GM18870 (cell line): Measurements from ENCODE around the gene MVB12A.

Source experiments
- ATAC-seq: cut with Tn5 transposase; IDR thresholded peaks from one replicate; pipeline ENCODE4 v1.9.1; 2021; ENCODE audit warnings: moderate library complexity; ENCODE audit not compliant: unreplicated experiment

MVB12A gene

GRCh38 chr19:17470068-17470841 lies 50.4 kb downstream of the MVB12A start, which contains the start of gene SLC27A1:
SLC27A1 (plus strand) TSS chr19:17470524; CDS start chr19:17470541, 17 bp downstream.
- ATAC-seq, result peak; percentile 77

DNA sequence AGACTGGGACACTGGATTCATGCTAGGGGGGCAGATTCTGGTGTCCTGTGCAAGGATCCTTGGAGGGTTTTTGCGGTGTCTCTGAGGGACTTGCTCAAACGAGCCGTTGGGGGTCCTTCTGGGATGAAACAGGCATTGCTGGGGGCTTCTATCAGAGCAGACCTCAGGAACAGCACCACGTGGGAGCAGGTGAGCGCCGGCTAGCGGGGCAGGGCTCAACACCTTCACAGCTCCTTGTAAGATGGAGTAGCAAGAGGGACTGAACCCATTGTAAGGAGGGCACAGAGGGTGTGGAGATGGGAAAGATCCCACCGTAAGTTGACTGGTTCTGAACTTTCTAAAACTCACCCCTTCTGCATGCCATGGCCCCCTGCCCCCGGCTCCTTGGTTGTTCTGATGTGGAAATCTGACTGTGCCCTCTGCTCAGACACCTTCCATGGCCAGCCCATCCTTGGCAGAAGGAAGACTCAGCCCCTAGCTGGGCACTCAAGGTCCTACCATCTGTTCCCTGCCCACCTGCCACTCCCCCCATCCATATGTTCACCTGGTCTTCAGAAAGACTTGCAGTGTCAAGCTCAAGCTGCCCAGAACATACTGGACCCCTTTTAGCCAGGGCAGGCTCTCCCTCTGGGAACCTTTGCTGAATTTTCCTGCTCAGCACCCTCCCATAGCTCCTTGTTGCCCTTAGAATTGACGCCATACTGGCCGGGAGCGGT lies 51.7 kb downstream of the MVB12A start:
- ATAC-seq, result no peak

GRCh38 chr19:17473041-17473440 lies 53.2 kb downstream of the MVB12A start:
- ATAC-seq, result no peak
